ENCODE measurements around the gene KCNJ14. TPM values are rescaled to one million over a fixed set of nuclear protein-coding genes. Genes with fewer than 3 reads are reported as not detected.

KCNJ14 gene
- total RNA-seq, 6 experiments from 2014 or later, result 0.22 to 0.44 (median 0.31) TPM

- no peaks in the 10 kb centered on the region for H3K27me3 ChIP-seq
- WGBS (ENCODE audit: insufficient coverage, low coverage, low lambda C conversion rate, missing lambda C conversion rate), result 97% methylated on average over 4 of the region's 4 CpGs
- TF ChIP-seq POLR2A (IDR thresholded peaks at IDR 0.05) (no peak), CTCF (IDR thresholded peaks at IDR 0.05) (no peak)
- DNase-seq (no peak), ATAC-seq (no peak)
- H3K4me1 ChIP-seq, result peaks cover 0 to 10% (median 0%) of the 10 kb centered on the region in 4 donors
- H3K27ac ChIP-seq, result no peak overlapping the region
- no peak overlapping the region for H3K4me3 ChIP-seq
- peaks cover 0 to 23% (median 2%) of the 10 kb centered on the region in 4 donors for H3K36me3 ChIP-seq
- intact Hi-C loops (cut with DNase I), result no loop called here
- H3K9me3 ChIP-seq, result no peaks in the 10 kb centered on the region
Measured at GRCh38 chr19:48456864-48457263, 1.5 kb downstream of the KCNJ14 start.

DNA sequence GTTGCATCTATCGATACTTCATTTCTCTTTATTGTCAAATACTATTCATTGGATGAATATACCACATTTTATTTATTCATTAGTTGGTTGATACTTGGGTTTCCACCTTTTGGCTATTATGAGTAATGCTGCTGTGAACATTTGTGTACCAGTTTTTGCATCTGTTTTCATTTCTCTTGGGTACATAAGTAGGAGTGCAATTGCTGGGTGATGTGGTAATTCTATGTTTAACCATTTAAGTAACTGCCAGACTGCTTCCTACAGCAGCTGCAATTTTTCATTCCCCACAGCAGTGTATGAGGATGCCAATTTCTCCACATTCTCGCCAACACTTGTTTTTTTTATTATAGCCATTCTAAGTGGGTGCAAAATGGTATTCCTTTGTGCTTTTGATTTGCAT is 2.6 kb downstream of the KCNJ14 start:
- Histone ChIP-seq H3K27ac (no peak overlapping the region), H3K27me3 (no peaks in the 10 kb centered on the region), H3K36me3 (peaks cover 0 to 12% (median 1%) of the 10 kb centered on the region in 4 donors), H3K4me3 (no peak overlapping the region), H3K9me3 (no peaks in the 10 kb centered on the region), H3K4me1 (peaks cover 0 to 4% (median 0%) of the 10 kb centered on the region in 4 donors)
- no peak for DNase-seq
- TF ChIP-seq CTCF (IDR thresholded peaks at IDR 0.05) (no peak), POLR2A (IDR thresholded peaks at IDR 0.05) (no peak)
- intact Hi-C loops (cut with DNase I), result no loop called here
- WGBS (ENCODE audit: insufficient coverage, low coverage, low lambda C conversion rate, missing lambda C conversion rate), result 88% methylated on average over 2 of the region's 2 CpGs
- no peak for ATAC-seq

- intact Hi-C loops (cut with DNase I), result no loop called here
- Histone ChIP-seq H3K27me3 (no peaks in the 10 kb centered on the region), H3K4me3 (no peak overlapping the region), H3K9me3 (no peaks in the 10 kb centered on the region), H3K4me1 (no peaks in the 10 kb centered on the region), H3K27ac (no peak overlapping the region), H3K36me3 (peaks cover 0 to 6% (median 0%) of the 10 kb centered on the region in 4 donors)
- DNase-seq, result peak in 1 of 3 donors; percentile 22
- peak in 1 of 4 donors; percentile 7 for ATAC-seq
- 97% methylated on average over 6 of the region's 36 CpGs for WGBS (ENCODE audit: insufficient coverage, low coverage, low lambda C conversion rate, missing lambda C conversion rate)
- TF ChIP-seq POLR2A (IDR thresholded peaks at IDR 0.05), result no peak
- TF ChIP-seq CTCF (IDR thresholded peaks at IDR 0.05), result no peak
Measured at GRCh38 chr19:48461651-48461981, 6.2 kb downstream of the KCNJ14 start.

DNA sequence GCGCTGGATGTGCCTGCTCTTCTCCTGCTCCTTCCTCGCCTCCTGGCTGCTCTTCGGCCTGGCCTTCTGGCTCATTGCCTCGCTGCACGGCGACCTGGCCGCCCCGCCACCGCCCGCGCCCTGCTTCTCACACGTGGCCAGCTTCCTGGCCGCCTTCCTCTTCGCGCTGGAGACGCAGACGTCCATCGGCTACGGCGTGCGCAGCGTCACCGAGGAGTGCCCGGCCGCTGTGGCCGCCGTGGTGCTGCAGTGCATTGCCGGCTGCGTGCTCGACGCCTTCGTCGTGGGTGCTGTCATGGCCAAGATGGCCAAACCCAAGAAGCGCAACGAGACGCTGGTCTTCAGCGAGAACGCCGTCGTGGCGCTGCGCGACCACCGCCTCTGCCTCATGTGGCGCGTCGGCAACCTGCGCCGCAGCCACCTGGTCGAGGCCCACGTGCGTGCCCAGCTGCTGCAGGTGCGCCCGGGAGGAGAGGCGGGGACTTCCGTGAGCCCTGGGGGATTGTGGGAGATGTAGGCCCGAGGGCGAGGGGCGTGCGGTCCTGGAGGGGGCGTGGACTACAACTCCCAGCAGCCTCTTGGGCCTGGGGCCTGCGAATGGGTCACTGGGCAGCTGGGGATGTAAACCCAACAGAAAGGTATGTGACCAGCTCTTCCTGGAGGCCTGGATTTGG is 6.7 kb downstream of the KCNJ14 start:
- no peaks in the 10 kb centered on the region for H3K27me3 ChIP-seq
- intact Hi-C loops (cut with DNase I), result no loop called here
- DNase-seq (peak in 1 of 3 donors; percentile 16), ATAC-seq (peak in 2 of 4 donors; percentile 7 to 20)
- H3K9me3 ChIP-seq, result no peaks in the 10 kb centered on the region
- no peak overlapping the region for H3K27ac ChIP-seq
- H3K36me3 ChIP-seq, result peaks cover 0 to 5% (median 0%) of the 10 kb centered on the region in 4 donors
- no peaks in the 10 kb centered on the region for H3K4me1 ChIP-seq
- TF ChIP-seq CTCF (IDR thresholded peaks at IDR 0.05), result no peak
- H3K4me3 ChIP-seq, result no peak overlapping the region
- 72% methylated on average over 12 of the region's 62 CpGs for WGBS (ENCODE audit: insufficient coverage, low coverage, low lambda C conversion rate, missing lambda C conversion rate)
